Astrocyte (in vitro differentiated cells and primary cell): ENCODE measurements around the gene PRDX5.

ENCODE experiments used
- CTCF ChIP-seq: IDR thresholded peaks from 2 replicates; pipeline ENCODE4 v1.5.1; 2011; ENCODE audit warnings: low read depth, mild to moderate bottlenecking, inconsistent platforms, low read length, moderate library complexity; ENCODE audit not compliant: insufficient read depth
- EZH2 ChIP-seq: IDR thresholded peaks from 2 replicates; pipeline ENCODE4 v1.6.1; 2012; ENCODE audit warnings: mild to moderate bottlenecking, low read length, inconsistent platforms; ENCODE audit not compliant: insufficient read depth

DNA sequence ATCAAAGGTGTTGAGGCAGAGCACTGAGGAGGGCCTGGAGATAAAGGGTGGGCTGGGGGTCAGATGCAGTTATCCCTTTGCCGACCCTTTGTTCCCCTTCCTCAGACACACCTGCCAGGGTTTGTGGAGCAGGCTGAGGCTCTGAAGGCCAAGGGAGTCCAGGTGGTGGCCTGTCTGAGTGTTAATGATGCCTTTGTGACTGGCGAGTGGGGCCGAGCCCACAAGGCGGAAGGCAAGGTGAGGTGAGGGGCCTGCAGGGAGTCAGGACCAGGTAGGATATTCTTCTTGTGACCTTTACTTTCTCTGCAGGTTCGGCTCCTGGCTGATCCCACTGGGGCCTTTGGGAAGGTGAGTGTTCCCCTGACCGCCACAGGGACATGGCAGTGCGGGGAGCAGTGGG lies 2.6 kb downstream of the PRDX5 start:
- TF ChIP-seq CTCF (no peak), EZH2 (no peak)
